ENCODE results near the gene C16orf82. TPM values are rescaled to one million over a fixed set of nuclear protein-coding genes. Genes with fewer than 3 reads are reported as not detected.

C16orf82 gene
- total and polyA plus RNA-seq, 2 of the 8 experiments (the other 6 are each of a cell fraction or from before 2014, with no cell fraction given), result not detected

GRCh38 chr16:27111486-27111885 lies 44.8 kb downstream of the C16orf82 start (continued):
- TF ChIP-seq CHD7 (IDR thresholded peaks at IDR 0.05; ENCODE audit: insufficient replicate concordance, low read length), result no peak
- TF ChIP-seq TAF1 (IDR thresholded peaks at IDR 0.05; ENCODE audit: low read depth, low read length), result no peak
- no peak for TF ChIP-seq SP1 (IDR thresholded peaks at IDR 0.05; ENCODE audit: low read depth, low read length)
- TF ChIP-seq ASH2L (IDR thresholded peaks at IDR 0.05; ENCODE audit: low read length), result no peak
- TF ChIP-seq SP2 (IDR thresholded peaks at IDR 0.05; ENCODE audit: low read length), result no peak
- TF ChIP-seq RBBP5 (IDR thresholded peaks at IDR 0.05; ENCODE audit: borderline replicate concordance, low read depth, low read length), result no peak
